IPS-20b (cell line): ENCODE results near the gene POP7.
A peak's percentile ranks its signal among the peaks of the same experiment; 100 is the strongest.
"Not testable (repeated sequence)": the region's sequence is repeated elsewhere in the genome, so short reads cannot be mapped to it uniquely, and the experiment has no call there.

Experiments used
- H3K27ac ChIP-seq: one replicate; pipeline ENCODE4 v1.5.1; 2013; ENCODE audit warnings: low read length
- H3K27me3 ChIP-seq: 2 replicates; pipeline ENCODE4 v1.6.1; 2013; ENCODE audit warnings: mild to moderate bottlenecking, low read length, inconsistent platforms; ENCODE audit not compliant: insufficient read depth
- H3K36me3 ChIP-seq: 2 replicates; pipeline ENCODE4 v1.6.1; 2013; ENCODE audit warnings: low read depth, mild to moderate bottlenecking, inconsistent platforms, low read length, moderate library complexity; ENCODE audit not compliant: insufficient read depth
- H3K4me1 ChIP-seq: 2 replicates; pipeline ENCODE4 v1.6.1; 2013; ENCODE audit warnings: mild to moderate bottlenecking, control low read depth, inconsistent platforms, low read length, moderate library complexity; ENCODE audit not compliant: insufficient read depth
- H3K4me3 ChIP-seq: 2 replicates; pipeline ENCODE4 v1.5.1; 2013; ENCODE audit warnings: mild to moderate bottlenecking, low read length, inconsistent platforms
- H3K9ac ChIP-seq: 2 replicates; pipeline ENCODE4 v1.6.1; 2013; ENCODE audit warnings: low read depth, mild to moderate bottlenecking, inconsistent platforms, low read length, moderate library complexity
- H3K9me3 ChIP-seq: 2 replicates; pipeline ENCODE4 v1.6.1; 2013; ENCODE audit warnings: mild to moderate bottlenecking, low read depth, low read length, inconsistent platforms; ENCODE audit not compliant: insufficient read depth

The POP7 gene

DNA sequence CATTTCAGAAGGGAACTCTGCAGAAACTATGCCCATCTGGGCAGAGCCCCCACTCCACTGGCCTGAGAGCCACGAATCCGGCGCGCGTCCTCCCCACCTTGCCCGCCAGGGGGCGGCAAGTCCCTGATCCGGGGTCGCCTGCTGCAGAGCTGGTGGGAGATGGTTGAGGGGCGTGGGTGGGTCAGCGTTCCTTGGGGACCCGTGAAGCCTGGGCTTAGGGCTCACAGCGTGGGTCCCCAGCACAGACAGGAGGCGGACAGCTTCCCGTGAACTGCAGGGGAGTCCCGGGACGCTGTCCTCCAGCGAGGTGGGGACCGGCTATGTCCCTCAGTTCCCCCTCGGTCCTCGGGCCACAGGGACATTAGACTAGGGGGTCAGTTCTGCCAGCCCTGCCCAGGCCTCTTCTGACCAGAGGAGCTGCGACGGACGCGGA, 585 bp upstream of the POP7 start:
- Histone ChIP-seq H3K4me1 (peaks cover 5% of the 10 kb centered on the region; the same call in 1 of the 2 replicates), H3K27ac (peak overlapping the region; percentile 35), H3K9me3 (no peaks in the 10 kb centered on the region), H3K27me3 (no peaks in the 10 kb centered on the region), H3K9ac (peak overlapping the region; percentile 99), H3K36me3 (peaks cover 18% of the 10 kb centered on the region), H3K4me3 (peak overlapping the region; percentile 97)

- Histone ChIP-seq H3K4me1 (peaks cover 5% of the 10 kb centered on the region; the same call in 1 of the 2 replicates), H3K9ac (peak overlapping the region; percentile 99), H3K27ac (no peak overlapping the region), H3K9me3 (no peaks in the 10 kb centered on the region), H3K4me3 (peak overlapping the region; percentile 97), H3K36me3 (peaks cover 18% of the 10 kb centered on the region), H3K27me3 (no peaks in the 10 kb centered on the region)
Observed at GRCh38 chr7:100706672-100707311, 871 bp downstream of the POP7 start.

- Histone ChIP-seq H3K27me3 (no peaks in the 10 kb centered on the region), H3K4me1 (peaks cover 5% of the 10 kb centered on the region; the same call in 1 of the 2 replicates), H3K4me3 (no peak overlapping the region), H3K9ac (no peak overlapping the region), H3K9me3 (no peaks in the 10 kb centered on the region), H3K36me3 (peaks cover 18% of the 10 kb centered on the region), H3K27ac (no peak overlapping the region)
Observed at GRCh38 chr7:100708395-100708794, 2.5 kb downstream of the POP7 start.

- H3K27me3 ChIP-seq = no peaks in the 10 kb centered on the region
- no peak overlapping the region for H3K9ac ChIP-seq
- H3K4me3 ChIP-seq = no peak overlapping the region
- no peak overlapping the region for H3K27ac ChIP-seq
- peaks cover 18% of the 10 kb centered on the region for H3K36me3 ChIP-seq
- peaks cover 5% of the 10 kb centered on the region; the same call in 1 of the 2 replicates for H3K4me1 ChIP-seq
- no peaks in the 10 kb centered on the region for H3K9me3 ChIP-seq
Observed at GRCh38 chr7:100710452-100710851, 4.5 kb downstream of the POP7 start.

DNA sequence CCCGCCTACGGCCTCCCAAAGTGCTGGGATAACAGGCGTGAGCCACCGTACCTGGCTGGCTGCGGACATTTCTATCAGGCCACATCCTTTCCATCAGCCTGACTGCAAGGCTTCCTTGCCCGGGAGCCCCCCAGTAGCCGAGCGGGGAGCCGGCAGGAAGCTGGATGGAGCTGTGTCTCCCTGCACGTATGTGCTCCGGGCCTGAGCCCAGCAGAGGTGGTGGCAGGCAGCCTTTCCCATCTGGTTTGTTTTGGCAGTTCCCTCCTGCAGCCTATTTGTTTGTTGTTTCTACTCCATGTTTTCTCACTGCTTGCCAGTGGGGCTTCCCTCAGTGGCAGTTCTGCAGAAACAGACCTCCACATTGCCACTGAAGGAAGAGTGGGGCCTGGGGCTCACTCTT, 5.4 kb downstream of the POP7 start:
- Histone ChIP-seq H3K4me3 (no peak overlapping the region), H3K9ac (no peak overlapping the region), H3K4me1 (peaks cover 5% of the 10 kb centered on the region; the same call in 1 of the 2 replicates), H3K9me3 (no peaks in the 10 kb centered on the region), H3K27ac (no peak overlapping the region), H3K27me3 (no peaks in the 10 kb centered on the region), H3K36me3 (peaks cover 18% of the 10 kb centered on the region)

DNA sequence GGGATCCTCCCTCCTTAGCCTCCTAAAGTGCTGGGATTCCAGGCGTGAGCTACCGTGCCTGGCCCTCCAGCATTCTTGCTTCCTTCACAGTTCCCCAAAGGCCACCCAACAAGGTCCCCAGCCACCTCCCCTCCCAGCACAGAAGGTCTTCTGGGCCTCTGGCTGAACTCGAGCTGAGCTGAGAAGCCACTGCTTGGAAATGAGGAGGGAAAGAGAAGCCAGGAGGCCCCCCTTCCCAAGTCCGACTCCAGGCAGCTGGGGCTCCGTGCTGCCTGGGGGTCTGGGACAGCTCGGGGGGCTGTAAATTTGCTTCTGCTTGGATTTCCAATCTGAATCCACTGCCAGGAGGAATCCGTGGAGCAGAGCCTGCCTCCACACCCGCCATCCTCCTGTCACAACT, 8.8 kb downstream of the POP7 start:
- no peaks in the 10 kb centered on the region for H3K9me3 ChIP-seq
- H3K9ac ChIP-seq = no peak overlapping the region
- H3K4me3 ChIP-seq = no peak overlapping the region
- no peaks in the 10 kb centered on the region for H3K36me3 ChIP-seq
- H3K27me3 ChIP-seq = peaks cover 8% of the 10 kb centered on the region
- H3K27ac ChIP-seq = no peak overlapping the region
- no peaks in the 10 kb centered on the region for H3K4me1 ChIP-seq

- not testable (repeated sequence) for H3K9me3 ChIP-seq, H3K4me3 ChIP-seq, H3K4me1 ChIP-seq, H3K36me3 ChIP-seq, H3K9ac ChIP-seq, H3K27ac ChIP-seq
- peaks cover 32% of the 10 kb centered on the region for H3K27me3 ChIP-seq
Observed at GRCh38 chr7:100717073-100717472, 11.2 kb downstream of the POP7 start.

DNA sequence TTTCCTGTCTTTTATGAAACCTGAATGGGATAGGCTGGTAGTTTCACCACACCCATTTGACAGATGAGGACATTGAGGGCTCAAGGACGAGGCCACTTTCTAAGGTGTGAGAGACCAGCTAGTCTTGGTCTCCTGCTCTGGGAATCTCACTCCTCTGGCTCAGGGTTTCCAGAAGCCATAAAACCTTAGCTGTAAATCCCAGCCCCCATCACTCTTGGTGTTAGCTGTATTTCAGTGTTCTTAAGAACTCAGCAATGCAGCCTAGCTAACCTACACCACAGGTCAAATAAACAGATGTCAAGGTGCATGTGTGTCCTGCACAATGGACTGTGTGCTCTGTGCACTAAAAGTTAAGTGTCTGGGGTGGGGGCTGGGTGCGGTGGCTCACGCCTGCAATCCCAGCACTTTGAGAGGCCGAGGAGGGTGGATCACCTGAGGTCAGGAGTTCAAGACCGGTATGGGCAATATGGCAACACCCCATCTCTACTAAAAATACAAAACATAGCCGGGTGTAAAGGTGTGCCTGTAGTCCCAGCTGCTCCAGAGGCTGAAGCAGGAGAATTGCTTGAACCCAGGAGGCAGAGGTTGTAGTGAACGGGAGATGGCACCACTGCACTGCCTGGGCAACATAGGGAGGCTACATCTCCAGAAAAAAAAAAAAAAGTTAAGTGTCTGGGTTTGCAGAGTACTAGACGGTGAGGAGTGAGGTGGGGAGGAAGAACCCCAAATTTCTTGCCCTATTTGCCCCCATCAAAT, 13.8 kb downstream of the POP7 start:
- H3K36me3 ChIP-seq = no peaks in the 10 kb centered on the region
- no peak overlapping the region for H3K9ac ChIP-seq
- H3K27ac ChIP-seq = no peak overlapping the region
- no peaks in the 10 kb centered on the region for H3K9me3 ChIP-seq
- peaks cover 51% of the 10 kb centered on the region for H3K27me3 ChIP-seq
- no peaks in the 10 kb centered on the region for H3K4me1 ChIP-seq
- peak overlapping the region; percentile 61 for H3K4me3 ChIP-seq

DNA sequence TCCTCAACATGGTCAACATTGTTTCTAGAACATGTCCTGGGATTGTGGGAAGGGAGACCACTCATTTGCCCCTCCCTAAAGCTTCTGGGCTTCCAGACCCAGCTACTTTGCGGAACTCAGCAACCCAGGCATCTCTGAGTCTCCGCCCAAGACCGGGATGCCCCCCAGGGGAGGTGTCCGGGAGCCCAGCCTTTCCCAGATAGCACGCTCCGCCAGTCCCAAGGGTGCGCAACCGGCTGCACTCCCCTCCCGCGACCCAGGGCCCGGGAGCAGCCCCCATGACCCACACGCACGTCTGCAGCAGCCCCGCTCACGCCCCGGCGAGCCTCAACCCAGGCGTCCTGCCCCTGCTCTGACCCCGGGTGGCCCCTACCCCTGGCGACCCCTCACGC, 14.4 kb downstream of the POP7 start, which contains the start of gene EPO:
Gene EPO (plus strand): TSS at position 190 of the 392 bp plus-strand sequence. CDS start 513 bp downstream, outside the sequence.
- H3K27me3 ChIP-seq = peaks cover 51% of the 10 kb centered on the region
- H3K9ac ChIP-seq = no peak within 1 kb of the TSS
- H3K4me3 ChIP-seq = peak within 1 kb of the TSS; percentile 61
- H3K27ac ChIP-seq = no peak within 1 kb of the TSS
- no peaks in the 10 kb centered on the region for H3K36me3 ChIP-seq
- H3K9me3 ChIP-seq = no peaks in the 10 kb centered on the region
- H3K4me1 ChIP-seq = no peaks in the 10 kb centered on the region

- H3K4me3 ChIP-seq = peak overlapping the region; percentile 61; the same call in 1 of the 2 replicates
- no peaks in the 10 kb centered on the region for H3K36me3 ChIP-seq
- peaks cover 51% of the 10 kb centered on the region for H3K27me3 ChIP-seq
- H3K4me1 ChIP-seq = no peaks in the 10 kb centered on the region
- no peak overlapping the region for H3K27ac ChIP-seq
- no peaks in the 10 kb centered on the region for H3K9me3 ChIP-seq
- no peak overlapping the region for H3K9ac ChIP-seq
Observed at GRCh38 chr7:100720671-100721504, 15.0 kb downstream of the POP7 start.

DNA sequence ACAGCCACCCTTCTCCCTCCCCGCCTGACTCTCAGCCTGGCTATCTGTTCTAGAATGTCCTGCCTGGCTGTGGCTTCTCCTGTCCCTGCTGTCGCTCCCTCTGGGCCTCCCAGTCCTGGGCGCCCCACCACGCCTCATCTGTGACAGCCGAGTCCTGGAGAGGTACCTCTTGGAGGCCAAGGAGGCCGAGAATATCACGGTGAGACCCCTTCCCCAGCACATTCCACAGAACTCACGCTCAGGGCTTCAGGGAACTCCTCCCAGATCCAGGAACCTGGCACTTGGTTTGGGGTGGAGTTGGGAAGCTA, 15.5 kb downstream of the POP7 start:
- Histone ChIP-seq H3K4me1 (no peaks in the 10 kb centered on the region), H3K27me3 (peaks cover 51% of the 10 kb centered on the region), H3K9ac (no peak overlapping the region), H3K36me3 (no peaks in the 10 kb centered on the region), H3K9me3 (no peaks in the 10 kb centered on the region), H3K4me3 (no peak overlapping the region), H3K27ac (no peak overlapping the region)
